ENCODE results near the gene TP53RK. TPM values are rescaled to one million over a fixed set of nuclear protein-coding genes. Genes with fewer than 3 reads are reported as not detected.

Gene TP53RK
- total RNA-seq, 1 experiment from 2014 or later: 20.6 TPM

GRCh38 chr20:46673394-46674252 lies 15.6 kb downstream of the TP53RK start:
- H3K4me1 ChIP-seq (ENCODE audit: insufficient read depth, low read length, poor library complexity, severe bottlenecking): no peaks in the 10 kb centered on the region
- no TSS peak for BruUV-seq (replicated peaks)
- peaks cover 6% of the 10 kb centered on the region for H3K9me3 ChIP-seq (ENCODE audit: low read depth, low read length, poor library complexity, severe bottlenecking)
- no peaks in the 10 kb centered on the region for H3K36me3 ChIP-seq (ENCODE audit: insufficient read depth, low read length, poor library complexity, severe bottlenecking)
- DNase-seq (ENCODE audit: low spot score): no peak
- TF ChIP-seq CTCF (conservative IDR thresholded peaks at IDR 0.05; ENCODE audit: low read depth, low read length): no peak
- intact Hi-C loops (cut with micrococcal nuclease; ENCODE audit: unreplicated experiment): no loop called here
- ChIA-PET CTCF (no interaction called here), POLR2A (ENCODE audit: low non-redundant PET) (no interaction called here)
- no peak overlapping the region for H3K4me3 ChIP-seq (ENCODE audit: low read depth, low read length, poor library complexity, severe bottlenecking)
- H3K27me3 ChIP-seq (replicated peaks; ENCODE audit: insufficient read depth, low read depth, low read length, poor library complexity): no peaks in the 10 kb centered on the region
- H3K27ac ChIP-seq (ENCODE audit: low read depth, low read length, poor library complexity, severe bottlenecking): no peak overlapping the region

GRCh38 chr20:46672543-46673148 lies 16.6 kb downstream of the TP53RK start:
- H3K4me1 ChIP-seq (ENCODE audit: insufficient read depth, low read length, poor library complexity, severe bottlenecking): no peaks in the 10 kb centered on the region
- H3K4me3 ChIP-seq (ENCODE audit: low read depth, low read length, poor library complexity, severe bottlenecking): no peak overlapping the region
- H3K27ac ChIP-seq (ENCODE audit: low read depth, low read length, poor library complexity, severe bottlenecking): no peak overlapping the region
- TF ChIP-seq EZH2 (IDR thresholded peaks at IDR 0.05; ENCODE audit: borderline replicate concordance, low read depth, low read length, poor library complexity, severe bottlenecking) (no peak), CTCF (conservative IDR thresholded peaks at IDR 0.05; ENCODE audit: low read depth, low read length) (no peak)
- CTCF ChIA-PET: no interaction called here
- no peak for DNase-seq (ENCODE audit: low spot score)
- no TSS peak for BruUV-seq (replicated peaks)
- peaks cover 6% of the 10 kb centered on the region for H3K9me3 ChIP-seq (ENCODE audit: low read depth, low read length, poor library complexity, severe bottlenecking)
- intact Hi-C loops (cut with micrococcal nuclease; ENCODE audit: unreplicated experiment): no loop called here
- H3K36me3 ChIP-seq (ENCODE audit: insufficient read depth, low read length, poor library complexity, severe bottlenecking): no peaks in the 10 kb centered on the region
- H3K27me3 ChIP-seq (replicated peaks; ENCODE audit: insufficient read depth, low read depth, low read length, poor library complexity): no peaks in the 10 kb centered on the region
- POLR2A ChIA-PET (ENCODE audit: low non-redundant PET): no interaction called here

- Histone ChIP-seq H3K4me1 (ENCODE audit: insufficient read depth, low read length, poor library complexity, severe bottlenecking) (no peaks in the 10 kb centered on the region), H3K36me3 (ENCODE audit: insufficient read depth, low read length, poor library complexity, severe bottlenecking) (no peaks in the 10 kb centered on the region), H3K27me3 (replicated peaks; ENCODE audit: insufficient read depth, low read depth, low read length, poor library complexity) (no peaks in the 10 kb centered on the region), H3K9me3 (ENCODE audit: low read depth, low read length, poor library complexity, severe bottlenecking) (peaks cover 6% of the 10 kb centered on the region), H3K4me3 (ENCODE audit: low read depth, low read length, poor library complexity, severe bottlenecking) (no peak overlapping the region), H3K27ac (ENCODE audit: low read depth, low read length, poor library complexity, severe bottlenecking) (no peak overlapping the region)
- ChIA-PET POLR2A (ENCODE audit: low non-redundant PET) (no interaction called here), CTCF (no interaction called here)
- TF ChIP-seq EZH2 (IDR thresholded peaks at IDR 0.05; ENCODE audit: borderline replicate concordance, low read depth, low read length, poor library complexity, severe bottlenecking) (no peak), CTCF (conservative IDR thresholded peaks at IDR 0.05; ENCODE audit: low read depth, low read length) (no peak)
- intact Hi-C loops (cut with micrococcal nuclease; ENCODE audit: unreplicated experiment): no loop called here
- no TSS peak for BruUV-seq (replicated peaks)
- DNase-seq (ENCODE audit: low spot score): no peak
Measured at GRCh38 chr20:46671866-46672542, 17.2 kb downstream of the TP53RK start.
